ENCODE measurements around the gene DYNLRB1. TPM values are rescaled to one million over a fixed set of nuclear protein-coding genes. Genes with fewer than 3 reads are reported as not detected.

Gene DYNLRB1
- total and polyA plus RNA-seq, 2 of the 13 experiments (the other 11 are each of a cell fraction or from before 2014, with no cell fraction given) = 140 to 244 TPM

DNA sequence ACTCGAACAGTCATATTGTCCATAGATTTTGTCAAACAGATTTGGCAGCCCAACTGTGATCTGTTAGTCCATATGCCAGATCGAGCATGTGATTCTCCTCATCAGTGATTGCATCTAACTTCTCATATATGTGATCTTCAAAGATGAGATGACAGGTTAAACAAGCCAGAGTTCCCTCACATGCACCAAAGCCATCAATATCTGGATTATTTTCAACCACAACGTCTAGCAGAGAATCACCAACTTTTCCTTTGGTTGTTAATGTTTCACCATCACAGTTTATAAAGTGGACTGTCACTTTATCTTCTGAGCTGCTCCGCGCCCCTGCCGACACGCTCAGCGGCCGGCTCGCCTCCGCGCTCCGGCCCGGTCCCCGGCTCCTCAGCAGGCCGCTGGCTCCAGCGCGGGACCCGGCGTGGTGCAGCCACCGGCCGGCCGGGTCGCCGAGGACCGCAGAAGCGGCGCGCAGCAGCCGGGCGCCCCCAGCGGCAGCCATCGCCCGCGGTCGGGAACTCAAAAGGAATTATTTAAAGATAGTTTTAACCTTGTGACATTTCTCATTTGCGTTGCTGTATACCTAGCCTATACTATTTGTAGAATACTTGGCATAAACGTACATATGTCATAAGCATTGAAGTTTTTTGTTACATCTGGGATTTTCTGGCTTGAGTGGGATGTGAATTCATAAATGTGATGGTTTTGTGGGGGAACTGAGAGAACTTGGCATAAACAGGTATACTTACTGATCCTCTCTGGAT, 40.1 kb upstream of the DYNLRB1 start (continued):
- TF ChIP-seq HNRNPLL (IDR thresholded peaks at IDR 0.05; ENCODE audit: low read depth, low read length, poor library complexity, severe bottlenecking) = peak; percentile 58
- TF ChIP-seq YY1 (IDR thresholded peaks at IDR 0.05; ENCODE audit: insufficient read depth, insufficient replicate concordance, low read depth, low read length) = peak; percentile 82
- TF ChIP-seq, protein P1, sequence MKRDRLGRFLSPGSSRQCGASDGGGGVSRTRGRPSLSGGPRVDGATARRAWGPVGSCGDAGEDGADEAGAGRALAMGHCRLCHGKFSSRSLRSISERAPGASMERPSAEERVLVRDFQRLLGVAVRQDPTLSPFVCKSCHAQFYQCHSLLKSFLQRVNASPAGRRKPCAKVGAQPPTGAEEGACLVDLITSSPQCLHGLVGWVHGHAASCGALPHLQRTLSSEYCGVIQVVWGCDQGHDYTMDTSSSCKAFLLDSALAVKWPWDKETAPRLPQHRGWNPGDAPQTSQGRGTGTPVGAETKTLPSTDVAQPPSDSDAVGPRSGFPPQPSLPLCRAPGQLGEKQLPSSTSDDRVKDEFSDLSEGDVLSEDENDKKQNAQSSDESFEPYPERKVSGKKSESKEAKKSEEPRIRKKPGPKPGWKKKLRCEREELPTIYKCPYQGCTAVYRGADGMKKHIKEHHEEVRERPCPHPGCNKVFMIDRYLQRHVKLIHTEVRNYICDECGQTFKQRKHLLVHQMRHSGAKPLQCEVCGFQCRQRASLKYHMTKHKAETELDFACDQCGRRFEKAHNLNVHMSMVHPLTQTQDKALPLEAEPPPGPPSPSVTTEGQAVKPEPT (CRISPR knock-in tag; IDR thresholded peaks at IDR 0.05; ENCODE audit: low read depth) = peak; percentile 67; the same call in 1 of the 2 replicates
- TF ChIP-seq, protein P2, sequence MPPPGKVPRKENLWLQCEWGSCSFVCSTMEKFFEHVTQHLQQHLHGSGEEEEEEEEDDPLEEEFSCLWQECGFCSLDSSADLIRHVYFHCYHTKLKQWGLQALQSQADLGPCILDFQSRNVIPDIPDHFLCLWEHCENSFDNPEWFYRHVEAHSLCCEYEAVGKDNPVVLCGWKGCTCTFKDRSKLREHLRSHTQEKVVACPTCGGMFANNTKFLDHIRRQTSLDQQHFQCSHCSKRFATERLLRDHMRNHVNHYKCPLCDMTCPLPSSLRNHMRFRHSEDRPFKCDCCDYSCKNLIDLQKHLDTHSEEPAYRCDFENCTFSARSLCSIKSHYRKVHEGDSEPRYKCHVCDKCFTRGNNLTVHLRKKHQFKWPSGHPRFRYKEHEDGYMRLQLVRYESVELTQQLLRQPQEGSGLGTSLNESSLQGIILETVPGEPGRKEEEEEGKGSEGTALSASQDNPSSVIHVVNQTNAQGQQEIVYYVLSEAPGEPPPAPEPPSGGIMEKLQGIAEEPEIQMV (CRISPR knock-in tag; IDR thresholded peaks at IDR 0.05; ENCODE audit: low read depth) = 0 out of 2 replicates have a peak, but pooled peaks have one; percentile 68
- TF ChIP-seq, protein P3, sequence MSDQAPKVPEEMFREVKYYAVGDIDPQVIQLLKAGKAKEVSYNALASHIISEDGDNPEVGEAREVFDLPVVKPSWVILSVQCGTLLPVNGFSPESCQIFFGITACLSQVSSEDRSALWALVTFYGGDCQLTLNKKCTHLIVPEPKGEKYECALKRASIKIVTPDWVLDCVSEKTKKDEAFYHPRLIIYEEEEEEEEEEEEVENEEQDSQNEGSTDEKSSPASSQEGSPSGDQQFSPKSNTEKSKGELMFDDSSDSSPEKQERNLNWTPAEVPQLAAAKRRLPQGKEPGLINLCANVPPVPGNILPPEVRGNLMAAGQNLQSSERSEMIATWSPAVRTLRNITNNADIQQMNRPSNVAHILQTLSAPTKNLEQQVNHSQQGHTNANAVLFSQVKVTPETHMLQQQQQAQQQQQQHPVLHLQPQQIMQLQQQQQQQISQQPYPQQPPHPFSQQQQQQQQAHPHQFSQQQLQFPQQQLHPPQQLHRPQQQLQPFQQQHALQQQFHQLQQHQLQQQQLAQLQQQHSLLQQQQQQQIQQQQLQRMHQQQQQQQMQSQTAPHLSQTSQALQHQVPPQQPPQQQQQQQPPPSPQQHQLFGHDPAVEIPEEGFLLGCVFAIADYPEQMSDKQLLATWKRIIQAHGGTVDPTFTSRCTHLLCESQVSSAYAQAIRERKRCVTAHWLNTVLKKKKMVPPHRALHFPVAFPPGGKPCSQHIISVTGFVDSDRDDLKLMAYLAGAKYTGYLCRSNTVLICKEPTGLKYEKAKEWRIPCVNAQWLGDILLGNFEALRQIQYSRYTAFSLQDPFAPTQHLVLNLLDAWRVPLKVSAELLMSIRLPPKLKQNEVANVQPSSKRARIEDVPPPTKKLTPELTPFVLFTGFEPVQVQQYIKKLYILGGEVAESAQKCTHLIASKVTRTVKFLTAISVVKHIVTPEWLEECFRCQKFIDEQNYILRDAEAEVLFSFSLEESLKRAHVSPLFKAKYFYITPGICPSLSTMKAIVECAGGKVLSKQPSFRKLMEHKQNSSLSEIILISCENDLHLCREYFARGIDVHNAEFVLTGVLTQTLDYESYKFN (CRISPR knock-in tag; conservative IDR thresholded peaks at IDR 0.05) = 0 out of 2 replicates have a peak, but pooled peaks have one; percentile 24
- TF ChIP-seq, protein P4, sequence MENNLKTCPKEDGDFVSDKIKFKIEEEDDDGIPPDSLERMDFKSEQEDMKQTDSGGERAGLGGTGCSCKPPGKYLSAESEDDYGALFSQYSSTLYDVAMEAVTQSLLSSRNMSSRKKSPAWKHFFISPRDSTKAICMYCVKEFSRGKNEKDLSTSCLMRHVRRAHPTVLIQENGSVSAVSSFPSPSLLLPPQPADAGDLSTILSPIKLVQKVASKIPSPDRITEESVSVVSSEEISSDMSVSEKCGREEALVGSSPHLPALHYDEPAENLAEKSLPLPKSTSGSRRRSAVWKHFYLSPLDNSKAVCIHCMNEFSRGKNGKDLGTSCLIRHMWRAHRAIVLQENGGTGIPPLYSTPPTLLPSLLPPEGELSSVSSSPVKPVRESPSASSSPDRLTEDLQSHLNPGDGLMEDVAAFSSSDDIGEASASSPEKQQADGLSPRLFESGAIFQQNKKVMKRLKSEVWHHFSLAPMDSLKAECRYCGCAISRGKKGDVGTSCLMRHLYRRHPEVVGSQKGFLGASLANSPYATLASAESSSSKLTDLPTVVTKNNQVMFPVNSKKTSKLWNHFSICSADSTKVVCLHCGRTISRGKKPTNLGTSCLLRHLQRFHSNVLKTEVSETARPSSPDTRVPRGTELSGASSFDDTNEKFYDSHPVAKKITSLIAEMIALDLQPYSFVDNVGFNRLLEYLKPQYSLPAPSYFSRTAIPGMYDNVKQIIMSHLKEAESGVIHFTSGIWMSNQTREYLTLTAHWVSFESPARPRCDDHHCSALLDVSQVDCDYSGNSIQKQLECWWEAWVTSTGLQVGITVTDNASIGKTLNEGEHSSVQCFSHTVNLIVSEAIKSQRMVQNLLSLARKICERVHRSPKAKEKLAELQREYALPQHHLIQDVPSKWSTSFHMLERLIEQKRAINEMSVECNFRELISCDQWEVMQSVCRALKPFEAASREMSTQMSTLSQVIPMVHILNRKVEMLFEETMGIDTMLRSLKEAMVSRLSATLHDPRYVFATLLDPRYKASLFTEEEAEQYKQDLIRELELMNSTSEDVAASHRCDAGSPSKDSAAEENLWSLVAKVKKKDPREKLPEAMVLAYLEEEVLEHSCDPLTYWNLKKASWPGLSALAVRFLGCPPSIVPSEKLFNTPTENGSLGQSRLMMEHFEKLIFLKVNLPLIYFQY (CRISPR knock-in tag; IDR thresholded peaks at IDR 0.05; ENCODE audit: borderline replicate concordance) = peak; percentile 62; the same call in 1 of the 2 replicates
- TF ChIP-seq XRCC5 (optimal IDR thresholded peaks at IDR 0.05; ENCODE audit: low read length) = peak; percentile 91
- no peak for TF ChIP-seq ZSCAN22 (CRISPR knock-in tag; IDR thresholded peaks at IDR 0.05)
- TF ChIP-seq NAIF1 (CRISPR knock-in tag; IDR thresholded peaks at IDR 0.05; ENCODE audit: borderline replicate concordance) = 0 out of 2 replicates have a peak, but pooled peaks have one; percentile 39
- TF ChIP-seq, protein P5, sequence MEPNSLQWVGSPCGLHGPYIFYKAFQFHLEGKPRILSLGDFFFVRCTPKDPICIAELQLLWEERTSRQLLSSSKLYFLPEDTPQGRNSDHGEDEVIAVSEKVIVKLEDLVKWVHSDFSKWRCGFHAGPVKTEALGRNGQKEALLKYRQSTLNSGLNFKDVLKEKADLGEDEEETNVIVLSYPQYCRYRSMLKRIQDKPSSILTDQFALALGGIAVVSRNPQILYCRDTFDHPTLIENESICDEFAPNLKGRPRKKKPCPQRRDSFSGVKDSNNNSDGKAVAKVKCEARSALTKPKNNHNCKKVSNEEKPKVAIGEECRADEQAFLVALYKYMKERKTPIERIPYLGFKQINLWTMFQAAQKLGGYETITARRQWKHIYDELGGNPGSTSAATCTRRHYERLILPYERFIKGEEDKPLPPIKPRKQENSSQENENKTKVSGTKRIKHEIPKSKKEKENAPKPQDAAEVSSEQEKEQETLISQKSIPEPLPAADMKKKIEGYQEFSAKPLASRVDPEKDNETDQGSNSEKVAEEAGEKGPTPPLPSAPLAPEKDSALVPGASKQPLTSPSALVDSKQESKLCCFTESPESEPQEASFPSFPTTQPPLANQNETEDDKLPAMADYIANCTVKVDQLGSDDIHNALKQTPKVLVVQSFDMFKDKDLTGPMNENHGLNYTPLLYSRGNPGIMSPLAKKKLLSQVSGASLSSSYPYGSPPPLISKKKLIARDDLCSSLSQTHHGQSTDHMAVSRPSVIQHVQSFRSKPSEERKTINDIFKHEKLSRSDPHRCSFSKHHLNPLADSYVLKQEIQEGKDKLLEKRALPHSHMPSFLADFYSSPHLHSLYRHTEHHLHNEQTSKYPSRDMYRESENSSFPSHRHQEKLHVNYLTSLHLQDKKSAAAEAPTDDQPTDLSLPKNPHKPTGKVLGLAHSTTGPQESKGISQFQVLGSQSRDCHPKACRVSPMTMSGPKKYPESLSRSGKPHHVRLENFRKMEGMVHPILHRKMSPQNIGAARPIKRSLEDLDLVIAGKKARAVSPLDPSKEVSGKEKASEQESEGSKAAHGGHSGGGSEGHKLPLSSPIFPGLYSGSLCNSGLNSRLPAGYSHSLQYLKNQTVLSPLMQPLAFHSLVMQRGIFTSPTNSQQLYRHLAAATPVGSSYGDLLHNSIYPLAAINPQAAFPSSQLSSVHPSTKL (CRISPR knock-in tag; IDR thresholded peaks at IDR 0.05) = peak; percentile 28; the same call in 1 of the 2 replicates
- TF ChIP-seq ARNT2 (CRISPR knock-in tag; IDR thresholded peaks at IDR 0.05; ENCODE audit: low read depth) = peak; percentile 73

Measured in HepG2 (cell line).